HG02798 (cell line): ENCODE data around the gene CLASP1.
"Not testable (repeated sequence)": the region's sequence is repeated elsewhere in the genome, so short reads cannot be mapped to it uniquely, and the experiment has no call there.

Experiments used
- ATAC-seq: cut with Tn5 transposase; IDR thresholded peaks from one replicate; pipeline ENCODE4 v1.9.1; 2021; ENCODE audit warnings: mild to moderate bottlenecking; ENCODE audit not compliant: unreplicated experiment, poor library complexity

Gene CLASP1

DNA sequence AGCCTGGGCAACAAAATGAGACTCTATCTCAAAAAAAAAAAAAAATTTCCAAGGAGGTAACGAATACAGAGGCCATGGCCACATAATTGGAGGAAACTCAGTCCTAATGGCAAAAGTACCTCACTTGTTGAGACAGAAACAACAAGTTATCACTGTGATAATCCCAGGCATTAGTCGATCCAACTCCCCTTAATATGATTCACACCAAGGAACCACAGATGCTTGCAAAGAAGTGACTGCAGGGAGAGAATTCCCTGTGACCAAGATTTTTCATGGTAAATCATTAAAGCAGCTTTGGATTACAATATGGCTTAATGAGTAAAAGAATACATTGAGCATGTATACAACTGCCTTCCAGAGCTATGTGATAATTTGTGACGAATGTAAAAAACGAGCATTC is 199.0 kb downstream of the CLASP1 start:
- no peak for ATAC-seq

DNA sequence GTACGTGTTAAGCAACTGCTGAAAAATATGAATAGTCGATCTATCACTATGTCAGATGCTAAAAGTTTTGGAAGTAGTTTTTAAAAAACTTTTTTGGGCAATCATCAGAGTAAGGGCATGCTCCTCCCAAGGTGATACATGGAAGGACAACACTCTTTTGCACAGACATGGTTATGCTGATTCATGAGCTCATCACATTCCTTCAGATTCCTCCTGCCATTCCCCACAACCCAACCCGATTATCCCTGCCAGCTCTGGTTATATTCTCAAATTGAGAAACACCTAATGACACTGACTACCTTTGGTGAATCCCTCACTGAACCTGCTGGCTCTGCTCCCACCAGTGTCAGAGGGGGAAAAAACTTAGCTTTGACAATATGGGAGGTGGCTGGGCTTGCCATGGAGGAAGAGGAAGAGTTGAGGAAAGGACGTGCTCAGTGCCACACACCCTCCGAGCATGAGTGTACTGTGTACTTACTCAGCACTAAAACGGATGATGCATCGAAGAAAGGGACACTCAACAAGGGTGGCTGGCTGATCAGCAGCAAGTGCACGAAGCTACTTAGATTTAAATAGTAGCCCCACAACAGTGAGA is 202.5 kb downstream of the CLASP1 start:
- ATAC-seq, result no peak

DNA sequence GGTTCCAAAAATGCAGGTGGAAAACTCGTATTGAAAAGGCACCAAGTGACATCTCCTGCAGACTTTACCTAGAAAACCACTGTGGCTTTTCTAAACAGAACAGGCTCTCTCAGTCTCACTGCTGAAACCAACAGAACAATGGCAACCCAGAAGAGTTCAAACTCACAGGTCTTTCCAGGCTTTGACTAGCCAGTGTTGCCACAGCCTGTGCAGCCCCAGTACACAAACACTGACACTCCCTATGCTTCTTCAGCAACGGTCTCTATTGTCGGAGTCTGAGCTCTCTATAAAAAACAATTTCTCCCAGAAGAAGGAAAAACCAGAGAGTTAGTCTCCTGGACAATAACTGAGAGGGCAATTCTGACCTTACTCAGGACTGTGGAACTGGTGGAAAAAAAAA is 206.4 kb downstream of the CLASP1 start:
- no peak for ATAC-seq

DNA sequence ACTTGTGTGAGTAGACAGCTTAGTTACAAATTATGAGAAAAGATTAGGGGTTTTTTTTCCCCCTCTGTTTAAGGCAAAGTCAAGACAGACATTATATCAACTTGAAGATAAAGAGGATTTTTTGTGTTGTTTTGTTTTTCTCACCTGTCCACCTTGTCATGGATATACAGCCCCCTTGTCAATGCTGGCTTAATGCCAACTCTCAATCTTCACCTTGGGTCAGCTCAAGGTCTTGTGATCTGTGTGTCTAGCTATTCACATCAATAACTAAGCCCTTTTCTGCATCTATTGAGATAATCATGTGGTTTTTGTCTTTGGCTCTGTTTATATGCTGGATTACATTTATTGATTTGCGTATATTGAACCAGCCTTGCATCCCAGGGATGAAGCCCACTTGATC is 211.0 kb downstream of the CLASP1 start:
- not testable (repeated sequence) for ATAC-seq

DNA sequence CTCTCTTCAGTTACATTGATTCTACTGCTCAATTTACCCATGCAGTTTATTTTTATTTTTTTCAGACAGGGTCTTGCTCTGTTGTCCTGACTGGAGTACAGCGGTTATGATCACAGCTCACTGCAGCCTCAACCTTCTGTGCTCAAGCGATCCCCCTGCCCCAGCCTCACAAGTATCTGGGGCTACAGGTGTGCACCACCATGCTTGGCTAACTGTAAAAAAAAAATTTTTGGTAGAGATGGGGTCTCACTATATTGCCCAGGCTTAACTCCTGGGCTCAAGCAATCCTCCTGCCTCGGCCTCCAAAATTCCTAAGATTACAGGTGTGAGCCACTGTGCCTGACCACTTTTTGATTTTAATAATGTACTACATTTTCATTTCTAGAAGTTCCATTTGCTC is 212.3 kb downstream of the CLASP1 start:
- no peak for ATAC-seq

DNA sequence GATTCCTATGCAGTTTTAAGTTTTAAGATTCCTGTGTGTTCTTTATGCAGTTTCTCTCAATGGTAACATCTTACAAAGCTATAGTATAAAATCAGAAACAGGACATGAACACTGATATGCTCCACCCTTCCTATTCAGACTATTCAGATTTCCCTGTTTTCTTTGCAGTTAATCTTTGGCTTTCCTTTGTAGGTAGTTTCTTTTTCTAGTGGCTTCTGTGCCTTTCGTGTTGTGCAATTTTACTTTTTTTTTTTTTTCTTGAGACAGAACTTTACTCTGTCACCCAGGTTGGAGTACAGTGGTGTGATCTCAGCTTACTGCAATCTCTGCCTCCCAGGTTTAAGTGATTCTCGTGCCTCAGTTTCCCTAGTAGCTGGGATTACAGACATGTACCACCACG is 213.5 kb downstream of the CLASP1 start:
- ATAC-seq, result no peak

DNA sequence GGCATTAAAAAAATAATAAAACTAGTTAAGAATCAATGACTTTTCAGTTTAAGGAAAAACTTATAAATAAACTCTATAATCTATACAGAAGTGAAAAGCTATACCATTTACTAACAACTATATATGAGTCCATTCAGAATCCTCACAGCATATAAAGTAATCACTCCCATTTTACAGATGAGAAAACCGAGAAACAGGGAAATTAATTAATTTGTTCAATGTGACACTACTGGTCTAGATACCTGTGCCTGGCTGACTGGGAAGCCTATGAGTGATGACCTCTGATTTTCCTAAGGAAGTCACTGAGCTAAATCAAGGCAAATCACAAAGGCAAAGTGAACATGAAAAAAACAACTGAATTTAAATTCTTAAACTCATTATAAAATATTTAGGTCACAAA is 218.0 kb downstream of the CLASP1 start:
- no peak for ATAC-seq

DNA sequence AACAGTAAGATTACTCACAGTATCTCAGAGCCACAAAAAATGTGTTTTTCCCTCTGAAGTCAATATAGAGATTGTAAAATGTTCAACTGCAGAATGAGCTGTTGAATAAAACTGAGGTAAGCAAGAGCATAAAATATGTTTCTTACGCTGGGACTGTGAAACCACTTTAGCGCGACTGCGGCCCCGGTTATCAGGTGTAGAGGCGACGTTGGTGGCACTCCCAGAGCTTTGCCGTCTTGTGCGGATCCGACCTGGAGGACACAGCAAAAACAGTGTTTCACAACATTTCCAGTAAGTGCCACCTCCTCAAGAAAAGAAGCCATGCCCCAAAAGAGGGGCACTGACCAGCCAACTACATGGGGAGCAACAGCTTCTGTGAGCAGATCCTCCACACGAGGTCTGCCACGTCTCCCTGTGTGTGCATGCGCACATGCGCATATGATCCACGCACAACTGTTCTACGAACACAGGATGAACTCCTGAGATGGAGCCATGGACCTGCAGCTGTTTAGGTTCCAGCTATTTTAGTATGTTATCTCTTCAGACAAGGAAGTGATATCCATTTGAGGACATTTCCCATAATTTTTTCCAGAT is 219.2 kb downstream of the CLASP1 start:
- no peak for ATAC-seq

DNA sequence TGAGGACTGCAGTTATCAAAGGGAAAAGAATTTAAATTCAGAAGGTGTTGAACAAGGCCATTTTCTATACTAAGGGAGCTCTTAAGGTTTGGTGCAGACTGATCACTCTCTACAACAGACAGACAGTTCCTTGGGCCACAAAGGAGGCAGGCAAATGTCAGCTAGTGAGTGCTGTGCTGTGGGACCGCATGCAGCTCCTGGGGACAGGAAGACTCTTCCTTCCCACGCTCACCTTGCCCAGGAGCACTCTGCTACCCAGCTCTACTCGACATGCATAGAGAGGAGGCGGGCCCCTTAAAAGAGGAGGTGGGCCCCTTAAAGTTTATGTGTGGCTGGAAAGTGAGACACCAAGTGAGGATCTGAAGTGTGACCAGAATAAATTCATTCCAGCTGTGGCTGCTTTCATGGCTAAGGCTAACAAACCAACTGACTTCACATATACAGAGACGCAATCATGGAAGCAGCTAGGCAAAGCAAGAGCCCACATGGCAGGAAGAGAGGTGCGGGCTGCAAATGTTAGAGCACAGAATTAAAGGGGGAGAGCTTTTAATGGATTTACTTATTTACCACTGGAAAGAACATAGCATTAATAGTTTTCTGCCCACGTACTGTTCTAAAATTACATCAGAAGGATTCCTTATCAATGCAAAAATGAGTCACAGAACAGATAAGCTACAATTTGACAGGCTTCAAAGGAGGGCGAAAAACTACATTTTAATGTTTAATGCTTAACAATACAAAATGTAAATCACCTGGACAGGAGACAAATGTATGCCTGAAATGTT is 220.0 kb downstream of the CLASP1 start:
- ATAC-seq, result no peak

DNA sequence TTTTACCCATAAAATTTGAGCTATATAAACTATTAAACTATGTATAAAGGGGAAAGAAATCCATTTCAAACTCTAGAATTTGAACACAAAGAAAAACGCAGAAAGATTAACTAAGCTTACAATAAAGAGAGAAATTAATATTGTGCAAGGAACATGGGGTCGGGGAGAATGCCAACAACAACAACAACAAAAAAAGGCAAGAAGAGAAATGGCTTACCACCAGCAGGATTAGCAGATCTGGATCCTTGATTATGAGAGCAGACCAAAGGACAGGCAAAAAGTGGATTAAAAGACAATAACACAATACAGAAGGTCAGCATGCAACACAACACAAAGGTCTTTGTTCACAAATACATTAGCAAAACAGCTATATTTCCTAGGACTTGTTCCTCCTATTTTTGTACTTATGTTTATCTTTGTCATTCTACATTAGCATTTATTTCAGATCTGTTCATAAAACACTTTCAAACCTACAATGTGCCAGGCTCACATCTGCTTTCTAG is 222.0 kb downstream of the CLASP1 start:
- ATAC-seq, result no peak

DNA sequence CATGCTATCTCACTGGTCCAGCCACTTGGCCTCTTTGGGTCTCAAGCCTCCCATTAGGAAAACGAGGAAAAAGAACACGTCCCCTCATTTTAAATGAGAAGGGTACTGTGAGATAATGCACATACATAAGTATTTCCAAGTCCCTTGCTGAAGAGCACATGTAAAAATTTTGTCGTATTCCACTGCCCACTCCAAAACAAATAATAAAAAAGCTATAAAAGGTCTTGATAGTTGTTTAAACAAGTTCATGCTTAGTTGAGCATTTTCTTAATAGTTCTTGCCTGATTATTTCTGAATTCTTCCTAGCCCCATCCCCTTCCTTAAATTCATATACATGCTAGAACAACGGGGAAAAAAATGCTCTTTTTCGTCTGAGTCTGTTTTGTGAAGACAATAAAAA is 228.8 kb downstream of the CLASP1 start:
- ATAC-seq, result no peak

DNA sequence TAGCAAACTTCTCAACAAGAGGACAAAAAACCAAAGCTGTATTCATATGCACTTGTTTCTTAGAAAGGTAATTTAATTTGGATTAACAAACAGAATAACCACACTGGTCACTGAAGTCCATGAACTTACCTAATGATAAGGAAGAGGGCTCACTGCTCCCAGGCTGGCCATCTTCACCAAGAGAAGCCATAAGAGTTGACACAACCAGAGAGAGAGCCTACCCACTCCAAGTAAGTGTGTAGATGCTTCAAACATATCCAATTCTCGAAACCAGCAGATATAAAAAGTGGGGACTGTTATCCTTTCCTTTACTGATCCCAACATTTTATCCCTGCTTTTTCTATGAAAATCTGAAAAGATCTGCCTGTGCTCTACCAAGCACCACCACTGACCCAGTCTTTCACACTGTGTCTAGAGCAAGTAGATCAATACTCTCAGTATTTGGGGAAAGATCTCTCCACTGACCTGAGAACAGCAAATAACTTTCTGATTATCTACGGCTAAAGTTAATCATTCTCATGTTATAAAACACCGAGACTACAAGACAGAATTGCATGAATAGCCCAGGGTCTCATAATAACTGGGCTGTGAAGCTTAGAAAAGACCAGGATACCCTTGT is 230.1 kb downstream of the CLASP1 start:
- ATAC-seq, result no peak

DNA sequence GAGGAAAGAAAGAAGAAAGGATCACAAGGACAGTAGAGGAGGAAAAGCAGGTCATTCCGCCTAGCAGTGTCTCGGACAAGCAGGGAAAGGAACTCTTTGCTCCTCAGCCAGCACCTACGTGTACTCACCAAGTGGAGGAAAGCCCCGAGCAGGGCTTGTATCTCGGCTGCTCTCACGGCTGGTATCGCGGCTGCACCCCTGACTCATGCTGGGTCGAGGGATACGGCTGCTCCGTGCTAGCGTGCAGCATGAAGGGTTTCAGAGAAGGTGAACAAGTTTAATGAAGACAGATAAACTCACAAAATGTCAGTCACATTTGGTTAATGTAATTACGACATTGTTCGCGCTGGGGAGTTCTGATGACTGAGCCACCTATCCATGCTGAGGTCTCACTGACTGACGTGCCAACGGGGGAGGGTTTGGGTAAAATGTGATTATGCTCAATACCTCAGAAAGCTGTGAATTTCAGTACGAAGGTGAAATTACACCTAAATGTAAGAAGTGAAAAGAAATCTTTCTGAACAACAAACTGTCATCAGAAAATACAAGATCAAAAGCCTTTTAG is 230.7 kb downstream of the CLASP1 start:
- ATAC-seq, result no peak

DNA sequence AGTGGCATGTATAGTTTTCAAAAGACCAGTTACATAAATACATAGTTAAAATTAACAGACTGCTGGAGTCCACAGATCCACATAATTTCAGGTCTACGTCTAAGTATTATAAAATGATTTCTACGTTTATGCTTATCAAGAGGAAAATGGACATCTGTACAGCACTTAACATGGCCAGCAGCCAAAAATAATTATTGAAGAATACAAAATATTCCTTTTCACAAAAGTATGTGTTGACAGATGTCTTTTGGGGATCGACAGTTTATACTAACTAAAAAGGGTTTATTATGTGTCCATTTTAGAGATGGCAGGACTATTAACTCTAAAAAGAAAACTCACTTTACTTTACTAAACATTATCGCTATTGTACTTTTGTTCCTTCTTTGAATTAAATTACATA is 231.4 kb downstream of the CLASP1 start:
- ATAC-seq, result no peak

DNA sequence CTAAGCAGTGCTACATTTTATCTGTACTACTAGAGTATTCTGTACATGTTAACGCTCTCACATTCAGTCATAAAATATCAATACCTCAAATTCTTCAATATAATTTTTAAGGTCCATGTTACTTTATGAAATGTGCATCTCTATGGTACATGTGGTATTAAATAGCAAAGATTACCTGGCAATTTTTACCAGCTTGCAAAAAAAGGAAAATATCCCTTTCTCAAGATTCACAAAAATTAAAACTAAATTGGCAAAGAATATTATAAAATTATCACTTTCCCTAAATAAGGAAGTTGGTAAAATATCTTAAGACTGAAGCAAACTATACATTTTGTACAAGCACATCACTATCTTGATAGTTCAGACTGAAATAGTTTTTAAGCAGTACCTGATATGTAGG is 233.5 kb downstream of the CLASP1 start:
- ATAC-seq, result no peak

DNA sequence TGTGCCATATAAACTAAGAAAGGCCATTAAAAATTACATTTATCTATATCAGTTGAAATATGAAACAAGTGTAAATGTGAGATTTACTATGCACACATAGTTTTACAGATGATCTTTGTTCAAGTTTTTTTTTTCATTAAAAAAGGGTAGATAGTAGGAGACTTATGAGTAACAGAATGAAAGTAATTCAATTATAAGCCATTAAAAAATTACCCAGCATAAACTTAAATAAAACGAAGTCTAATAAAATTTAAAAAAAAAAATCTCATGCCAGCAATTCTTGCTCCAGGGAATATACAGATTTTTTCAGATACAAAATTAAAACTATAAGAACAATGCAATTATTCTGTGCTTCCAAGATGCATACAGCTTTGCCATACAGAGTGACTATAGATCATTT is 236.9 kb downstream of the CLASP1 start:
- no peak for ATAC-seq

DNA sequence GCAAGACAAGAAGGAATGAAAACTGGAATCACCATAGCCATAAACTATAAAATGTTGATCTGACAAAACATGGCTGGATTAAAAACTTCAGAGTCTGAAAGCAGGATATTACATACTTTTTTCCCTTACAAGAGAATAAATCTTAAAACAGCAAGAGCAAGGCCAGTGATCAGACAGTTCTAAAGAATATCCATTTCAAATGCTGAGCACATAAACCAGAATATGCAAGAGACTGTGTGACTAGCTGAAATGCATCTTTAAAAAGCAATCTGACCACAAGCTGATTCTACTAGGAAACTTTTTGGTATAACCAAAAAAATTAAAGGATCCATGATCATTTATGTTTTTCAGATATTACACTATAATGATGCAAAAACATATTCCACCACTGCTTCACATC is 239.3 kb downstream of the CLASP1 start:
- no peak for ATAC-seq

DNA sequence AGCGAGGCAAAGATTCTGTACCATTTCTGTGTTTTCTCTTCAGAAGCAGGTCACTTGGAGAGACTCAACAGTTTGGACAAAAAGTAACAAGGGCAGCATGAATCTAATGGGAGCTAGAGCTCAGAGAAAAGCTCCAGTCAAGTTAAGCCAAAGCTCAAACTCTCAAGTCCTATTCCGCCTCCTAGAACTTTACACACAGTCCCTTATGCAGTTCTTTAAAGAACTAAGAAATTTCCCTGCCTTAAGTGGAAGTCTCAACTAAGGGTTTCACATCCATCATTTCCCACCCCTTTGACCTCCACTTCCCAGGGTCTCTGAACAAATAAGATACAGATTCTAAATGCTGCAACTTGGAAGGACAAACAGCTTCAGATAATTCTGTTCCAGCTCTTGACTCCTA is 239.9 kb downstream of the CLASP1 start:
- no peak for ATAC-seq

DNA sequence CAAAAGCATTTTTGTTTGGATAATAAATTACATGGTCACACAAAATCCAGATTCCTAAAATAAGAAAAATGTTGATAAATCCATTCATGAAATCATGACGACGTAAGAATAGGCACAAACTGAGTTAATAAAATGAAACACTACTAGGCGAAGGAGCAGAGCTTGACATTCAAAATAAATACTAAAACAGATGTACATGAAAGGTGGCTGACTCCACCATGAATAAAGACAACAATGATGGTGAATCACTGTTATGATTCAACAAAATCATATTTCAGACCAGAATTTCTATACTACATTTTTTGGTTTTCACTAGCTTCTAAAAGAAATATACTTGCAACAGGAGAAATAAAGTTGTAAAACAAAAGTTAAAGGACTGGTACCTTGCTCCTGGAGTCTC is 240.6 kb downstream of the CLASP1 start:
- no peak for ATAC-seq

DNA sequence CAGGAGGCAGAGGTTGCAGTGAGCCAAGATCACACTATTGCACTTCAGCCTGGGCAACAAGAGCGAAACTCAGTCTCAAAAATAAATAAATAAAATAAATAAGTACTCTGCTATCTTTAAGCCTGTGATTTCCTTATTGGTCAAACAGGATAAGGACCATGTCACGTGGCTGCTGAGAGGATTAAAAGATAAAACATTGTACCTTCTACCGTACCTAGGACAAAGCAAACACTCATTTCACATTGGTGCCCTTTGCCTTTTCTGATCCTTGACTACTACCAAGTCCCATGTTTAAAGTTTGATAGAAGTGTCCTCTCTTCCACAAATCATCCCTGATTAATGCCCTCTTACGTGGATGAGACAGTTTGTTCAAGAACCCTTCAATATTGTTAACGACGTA is 244.0 kb downstream of the CLASP1 start:
- no peak for ATAC-seq

DNA sequence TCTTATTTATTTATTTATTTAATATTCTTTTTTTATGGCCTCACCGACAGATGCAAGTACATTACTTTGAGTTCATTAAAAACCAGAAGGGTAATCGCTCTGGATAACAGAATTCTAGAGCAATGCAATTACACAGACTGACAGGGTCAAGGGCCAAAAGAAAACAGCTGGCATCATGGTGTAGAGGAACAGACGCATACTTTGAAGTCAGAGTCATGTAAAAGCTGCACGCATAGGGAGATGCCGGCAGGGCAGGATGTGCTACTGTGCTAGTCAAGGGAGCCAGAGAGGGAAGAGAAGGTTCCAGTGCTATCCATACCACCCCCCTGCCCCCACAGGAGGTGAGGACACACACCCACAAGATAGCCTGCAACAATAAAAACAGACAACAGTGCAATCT is 249.1 kb downstream of the CLASP1 start:
- ATAC-seq, result no peak
